GM18519 (cell line): Measurements from ENCODE around the gene IQSEC1.

Experiments used
- ATAC-seq: cut with Tn5 transposase; IDR thresholded peaks from one replicate; pipeline ENCODE4 v1.9.1; 2021; ENCODE audit warnings: mild to moderate bottlenecking, moderate library complexity; ENCODE audit not compliant: unreplicated experiment, low FRiP score

IQSEC1 gene

GRCh38 chr3:12975748-12976522 is 97.3 kb downstream of the IQSEC1 start:
- ATAC-seq, result no peak

GRCh38 chr3:12974819-12975218 is 98.4 kb downstream of the IQSEC1 start:
- ATAC-seq, result no peak

GRCh38 chr3:12974334-12974733 is 98.9 kb downstream of the IQSEC1 start:
- no peak for ATAC-seq

- ATAC-seq, result no peak
These were observed 99.4 kb downstream of the IQSEC1 start for GRCh38 chr3:12973827-12974226.

GRCh38 chr3:12972781-12973702 is 100.2 kb downstream of the IQSEC1 start:
- ATAC-seq, result no peak

- no peak for ATAC-seq
These were observed 101.2 kb downstream of the IQSEC1 start for GRCh38 chr3:12972043-12972442.

- no peak for ATAC-seq
These were observed 102.5 kb downstream of the IQSEC1 start for GRCh38 chr3:12970684-12971083.

- ATAC-seq, result no peak
These were observed 103.7 kb downstream of the IQSEC1 start for GRCh38 chr3:12969486-12969885.

GRCh38 chr3:12968541-12968940 is 104.7 kb downstream of the IQSEC1 start:
- no peak for ATAC-seq

- peak; percentile 44 for ATAC-seq
These were observed 105.5 kb downstream of the IQSEC1 start for GRCh38 chr3:12967606-12968351.

GRCh38 chr3:12966847-12967605 is 106.2 kb downstream of the IQSEC1 start:
- ATAC-seq, result no peak

- no peak for ATAC-seq
These were observed 107.0 kb downstream of the IQSEC1 start for GRCh38 chr3:12965999-12966846.

- no peak for ATAC-seq
These were observed 108.3 kb downstream of the IQSEC1 start for GRCh38 chr3:12964711-12965612.

GRCh38 chr3:12963922-12964701 is 109.1 kb downstream of the IQSEC1 start:
- no peak for ATAC-seq

- ATAC-seq, result no peak
These were observed 109.9 kb downstream of the IQSEC1 start for GRCh38 chr3:12963231-12963896.

- ATAC-seq, result no peak
These were observed 110.9 kb downstream of the IQSEC1 start for GRCh38 chr3:12962292-12962691.

GRCh38 chr3:12961697-12962036 is 111.6 kb downstream of the IQSEC1 start:
- ATAC-seq, result no peak
